Activated CD8-positive, alpha-beta memory T cell treated with anti-CD3 and anti-CD28 coated beads for 36 hours (primary cell): ENCODE data around the gene SLC6A17. TPM values are rescaled to one million over a fixed set of nuclear protein-coding genes. Genes with fewer than 3 reads are reported as not detected.

Source experiments
- CTCF ChIA-PET: fragments of 350-600 bp; sonication (Branson Sonifier 250); formaldehyde crosslinking; loops from one replicate; lab custom pipeline; 2021; ENCODE audit warnings: antibody characterized with exemption; lab: Charles Lee
- POLR2A ChIA-PET: fragments of 350-600 bp; sonication (Branson Sonifier 250); formaldehyde crosslinking; loops from one replicate; lab custom pipeline; 2021; ENCODE audit warnings: antibody characterized with exemption; lab: Charles Lee
- total RNA-seq, 2 experiments: library from RNA; stranded (reverse); gene quantifications; one replicate each; pipeline ENCODE4 v1.2.3, GENCODE V29; 2021

Gene SLC6A17
- total RNA-seq, 2 experiments from 2014 or later = 0.10 to 0.13 TPM

- ChIA-PET POLR2A (no interaction called here), CTCF (interaction anchor here (1.7 kb wide), 1 partner anchor 34 kb away, joined by 8 read pairs; no protein-coding TSS in a partner anchor)
These were observed 91.8 kb downstream of the SLC6A17 start for GRCh38 chr1:110242062-110242461.

GRCh38 chr1:110242731-110243130, 92.4 kb downstream of the SLC6A17 start:
- CTCF ChIA-PET = interaction anchor here (1.7 kb wide), 1 partner anchor 35 kb away, joined by 8 read pairs; no protein-coding TSS in a partner anchor
- POLR2A ChIA-PET = no interaction called here

- CTCF ChIA-PET = interaction anchor here (1.7 kb wide), 1 partner anchor 36 kb away, joined by 8 read pairs; no protein-coding TSS in a partner anchor
These were observed 92.9 kb downstream of the SLC6A17 start for GRCh38 chr1:110243146-110243545.

GRCh38 chr1:110243574-110243973, 93.3 kb downstream of the SLC6A17 start:
- ChIA-PET CTCF (no interaction called here), POLR2A (no interaction called here)

More at GRCh38 chr1:110243146-110243545, 92.9 kb downstream of the SLC6A17 start:
- POLR2A ChIA-PET = no interaction called here

GRCh38 chr1:110245876-110246620, 95.8 kb downstream of the SLC6A17 start:
- POLR2A ChIA-PET = interaction anchor here (0.7 kb wide), 1 partner anchor 33 kb away, joined by 3 read pairs; no protein-coding TSS in a partner anchor

GRCh38 chr1:110248746-110249145, 98.5 kb downstream of the SLC6A17 start:
- POLR2A ChIA-PET = no interaction called here
- CTCF ChIA-PET = no interaction called here

More at GRCh38 chr1:110245876-110246620, 95.8 kb downstream of the SLC6A17 start:
- CTCF ChIA-PET = interaction anchor here (0.7 to 1.5 kb wide), 5 partner anchors 10 to 214 kb away, joined by 3 to 4 read pairs (median 3); no protein-coding TSS in a partner anchor

- ChIA-PET CTCF (no interaction called here), POLR2A (no interaction called here)
These were observed 99.0 kb downstream of the SLC6A17 start for GRCh38 chr1:110249256-110249655.

GRCh38 chr1:110250008-110250407, 99.7 kb downstream of the SLC6A17 start:
- ChIA-PET POLR2A (no interaction called here), CTCF (no interaction called here)

GRCh38 chr1:110250749-110251148, 100.5 kb downstream of the SLC6A17 start:
- ChIA-PET POLR2A (no interaction called here), CTCF (no interaction called here)

Other genes with a start within 250 kb of the SLC6A17 start
- gene CSF1, start 239.6 kb upstream of the SLC6A17 start, total RNA-seq = 10 to 100 TPM; 44.8 to 46.6 TPM
- 10 to 100 TPM; 63.0 to 67.1 TPM for gene AHCYL1, start 165.7 kb upstream of the SLC6A17 start, total RNA-seq
- 10 to 100 TPM; 32.3 to 32.7 TPM for gene STRIP1, start 115.9 kb upstream of the SLC6A17 start, total RNA-seq
- not detected for gene ALX3, start 79.8 kb upstream of the SLC6A17 start, total RNA-seq
- gene UBL4B, start 38.1 kb upstream of the SLC6A17 start, total RNA-seq = not detected
- 1 to 10 TPM; 9.4 to 9.8 TPM for gene KCNC4, start 59.8 kb downstream of the SLC6A17 start, total RNA-seq
- 10 to 100 TPM; 53.6 to 56.6 TPM for gene RBM15, start 188.9 kb downstream of the SLC6A17 start, total RNA-seq
- under 1 TPM; 0.10 to 0.21 TPM for gene SLC16A4, start 240.5 kb downstream of the SLC6A17 start, total RNA-seq